Superior temporal gyrus (tissue), 1 donor: ENCODE measurements around the gene FEZ2.

ENCODE experiments used
- DNase-seq: peaks from one replicate; pipeline ENCODE4 v3.0.0-alpha.2; 2016; ENCODE audit errors: extremely low spot score

Gene FEZ2

GRCh38 chr2:36561237-36561944, 36.6 kb downstream of the FEZ2 start:
- no peak for DNase-seq

- DNase-seq: no peak
Measured at GRCh38 chr2:36560726-36561125, 37.2 kb downstream of the FEZ2 start.

- DNase-seq: no peak
Measured at GRCh38 chr2:36559221-36559942, 38.6 kb downstream of the FEZ2 start.

- no peak for DNase-seq
Measured at GRCh38 chr2:36556842-36557241, 41.1 kb downstream of the FEZ2 start.

GRCh38 chr2:36555789-36556188, 42.2 kb downstream of the FEZ2 start:
- no peak for DNase-seq

GRCh38 chr2:36554531-36554930, 43.4 kb downstream of the FEZ2 start:
- DNase-seq: no peak

- DNase-seq: no peak
Measured at GRCh38 chr2:36553683-36554082, 44.3 kb downstream of the FEZ2 start.

GRCh38 chr2:36550006-36550405, 48.0 kb downstream of the FEZ2 start:
- no peak for DNase-seq

- DNase-seq: no peak
Measured at GRCh38 chr2:36549165-36549574, 48.8 kb downstream of the FEZ2 start.

- no peak for DNase-seq
Measured at GRCh38 chr2:36547906-36548305, 50.1 kb downstream of the FEZ2 start.

GRCh38 chr2:36545871-36546416, 52.0 kb downstream of the FEZ2 start:
- no peak for DNase-seq

- no peak for DNase-seq
Measured at GRCh38 chr2:36544638-36545338, 53.2 kb downstream of the FEZ2 start.

GRCh38 chr2:36541891-36542595, 55.9 kb downstream of the FEZ2 start:
- DNase-seq: no peak

- no peak for DNase-seq
Measured at GRCh38 chr2:36540986-36541754, 56.8 kb downstream of the FEZ2 start.

GRCh38 chr2:36539631-36540030, 58.3 kb downstream of the FEZ2 start:
- DNase-seq: no peak

GRCh38 chr2:36538335-36538734, 59.6 kb downstream of the FEZ2 start:
- no peak for DNase-seq

- no peak for DNase-seq
Measured at GRCh38 chr2:36536776-36537175, 61.2 kb downstream of the FEZ2 start.

GRCh38 chr2:36535099-36535498, 62.9 kb downstream of the FEZ2 start:
- no peak for DNase-seq

- no peak for DNase-seq
Measured at GRCh38 chr2:36534275-36534799, 63.6 kb downstream of the FEZ2 start.

GRCh38 chr2:36530983-36531354, 67.0 kb downstream of the FEZ2 start:
- no peak for DNase-seq
